Activated T-helper 17 cell treated with anti-CD3 and anti-CD28 coated beads, Interleukin-2, amount 50 U/mL, for 72 hours (primary cell): ENCODE data around the gene LSM4. TPM values are rescaled to one million over a fixed set of nuclear protein-coding genes. Genes with fewer than 3 reads are reported as not detected.
"Not testable (repeated sequence)": the region's sequence is repeated elsewhere in the genome, so short reads cannot be mapped to it uniquely, and the experiment has no call there.

Experiments used
- ATAC-seq: fragments of 150-1000 bp; cut with Tn5 transposase; replicated peaks from 2 replicates; pipeline ENCODE4 v1.10.0; 2021; ENCODE audit warnings: mild to moderate bottlenecking, moderate library complexity
- H3K27ac Mint-ChIP-seq: one replicate; pipeline ENCODE4 v1.8.0; 2022; ENCODE audit warnings: mixed read lengths
- H3K27me3 Mint-ChIP-seq: one replicate; pipeline ENCODE4 v1.8.0; 2022; ENCODE audit warnings: mixed read lengths
- H3K36me3 Mint-ChIP-seq: one replicate; pipeline ENCODE4 v1.8.0; 2022; ENCODE audit warnings: low read depth, mild to moderate bottlenecking, mixed read lengths
- H3K4me1 Mint-ChIP-seq: one replicate; pipeline ENCODE4 v1.8.0; 2022; ENCODE audit warnings: mixed read lengths
- H3K4me3 Mint-ChIP-seq: one replicate; pipeline ENCODE4 v1.8.0; 2022; ENCODE audit warnings: mild to moderate bottlenecking, mixed read lengths
- H3K9me3 Mint-ChIP-seq: one replicate; pipeline ENCODE4 v1.8.0; 2022; ENCODE audit warnings: mixed read lengths
- total RNA-seq, 2 donors: library from RNA; stranded (reverse); gene quantifications; one replicate each; pipeline ENCODE4 v1.2.3, GENCODE V29; 2022

LSM4 gene
- total RNA-seq = 100 to 1,000 TPM; 176 to 252 TPM

- H3K27me3 Mint-ChIP-seq = no peaks in the 10 kb centered on the region
- H3K4me3 Mint-ChIP-seq = peak within 1 kb of the TSS; percentile 92
- H3K4me1 Mint-ChIP-seq = peaks cover 30% of the 10 kb centered on the region
- H3K36me3 Mint-ChIP-seq = peaks cover 37% of the 10 kb centered on the region
- no peaks in the 10 kb centered on the region for H3K9me3 Mint-ChIP-seq
- H3K27ac Mint-ChIP-seq = peak within 1 kb of the TSS; percentile 94
- peak; percentile 95 for ATAC-seq
Measured at GRCh38 chr19:18322759-18323460, at the start of gene LSM4. Gene LSM4 (minus strand): TSS chr19:18323076. CDS start chr19:18323020, 56 bp downstream.

- no peaks in the 10 kb centered on the region for H3K9me3 Mint-ChIP-seq
- no peak overlapping the region for H3K27ac Mint-ChIP-seq
- ATAC-seq = no peak
- peaks cover 6% of the 10 kb centered on the region for H3K36me3 Mint-ChIP-seq
- no peaks in the 10 kb centered on the region for H3K27me3 Mint-ChIP-seq
- peaks cover 3% of the 10 kb centered on the region for H3K4me1 Mint-ChIP-seq
- H3K4me3 Mint-ChIP-seq = no peak overlapping the region
Measured at GRCh38 chr19:18368504-18369222, 45.8 kb upstream of the LSM4 start.

GRCh38 chr19:18366021-18366435, 43.2 kb upstream of the LSM4 start:
- no peak overlapping the region for H3K4me3 Mint-ChIP-seq
- no peaks in the 10 kb centered on the region for H3K9me3 Mint-ChIP-seq
- ATAC-seq = no peak
- H3K36me3 Mint-ChIP-seq = peaks cover 24% of the 10 kb centered on the region
- no peak overlapping the region for H3K27ac Mint-ChIP-seq
- H3K27me3 Mint-ChIP-seq = no peaks in the 10 kb centered on the region
- no peaks in the 10 kb centered on the region for H3K4me1 Mint-ChIP-seq

GRCh38 chr19:18364826-18365528, 42.1 kb upstream of the LSM4 start:
- no peak overlapping the region for H3K27ac Mint-ChIP-seq

GRCh38 chr19:18364277-18364825, 41.5 kb upstream of the LSM4 start:
- H3K9me3 Mint-ChIP-seq, H3K4me1 Mint-ChIP-seq, H3K27me3 Mint-ChIP-seq, ATAC-seq, H3K27ac Mint-ChIP-seq, H3K4me3 Mint-ChIP-seq: not testable (repeated sequence)
- H3K36me3 Mint-ChIP-seq = peaks cover 36% of the 10 kb centered on the region

More at GRCh38 chr19:18364826-18365528, 42.1 kb upstream of the LSM4 start:
- no peak for ATAC-seq
- H3K4me1 Mint-ChIP-seq = no peaks in the 10 kb centered on the region
- no peaks in the 10 kb centered on the region for H3K27me3 Mint-ChIP-seq
- no peaks in the 10 kb centered on the region for H3K9me3 Mint-ChIP-seq
- H3K4me3 Mint-ChIP-seq = no peak overlapping the region
- peaks cover 30% of the 10 kb centered on the region for H3K36me3 Mint-ChIP-seq

- Mint-ChIP-seq H3K9me3 (no peaks in the 10 kb centered on the region), H3K4me1 (no peaks in the 10 kb centered on the region), H3K36me3 (peaks cover 42% of the 10 kb centered on the region), H3K4me3 (no peak overlapping the region), H3K27me3 (no peaks in the 10 kb centered on the region), H3K27ac (no peak overlapping the region)
- ATAC-seq = no peak
Measured at GRCh38 chr19:18363787-18364186, 40.9 kb upstream of the LSM4 start.

- Mint-ChIP-seq H3K4me3 (no peak overlapping the region), H3K9me3 (no peaks in the 10 kb centered on the region), H3K27ac (no peak overlapping the region), H3K4me1 (no peaks in the 10 kb centered on the region), H3K27me3 (no peaks in the 10 kb centered on the region), H3K36me3 (peaks cover 49% of the 10 kb centered on the region)
- no peak for ATAC-seq
Measured at GRCh38 chr19:18362934-18363542, 40.2 kb upstream of the LSM4 start.

- Mint-ChIP-seq H3K4me1 (no peaks in the 10 kb centered on the region), H3K9me3 (no peaks in the 10 kb centered on the region), H3K27ac (no peak overlapping the region), H3K27me3 (no peaks in the 10 kb centered on the region), H3K36me3 (peaks cover 63% of the 10 kb centered on the region), H3K4me3 (no peak overlapping the region)
- ATAC-seq = no peak
Measured at GRCh38 chr19:18361646-18362045, 38.8 kb upstream of the LSM4 start.

GRCh38 chr19:18357041-18357440, 34.2 kb upstream of the LSM4 start:
- Mint-ChIP-seq H3K4me1 (peaks cover 5% of the 10 kb centered on the region), H3K36me3 (peaks cover 67% of the 10 kb centered on the region), H3K9me3 (no peaks in the 10 kb centered on the region), H3K27me3 (no peaks in the 10 kb centered on the region), H3K27ac (no peak overlapping the region), H3K4me3 (no peak overlapping the region)
- no peak for ATAC-seq

- not testable (repeated sequence) for H3K4me3 Mint-ChIP-seq, ATAC-seq, H3K4me1 Mint-ChIP-seq, H3K9me3 Mint-ChIP-seq, H3K27ac Mint-ChIP-seq, H3K27me3 Mint-ChIP-seq
- H3K36me3 Mint-ChIP-seq = peaks cover 57% of the 10 kb centered on the region
Measured at GRCh38 chr19:18354743-18355142, 31.9 kb upstream of the LSM4 start.

GRCh38 chr19:18353378-18354005, 30.6 kb upstream of the LSM4 start:
- Mint-ChIP-seq H3K4me1 (peaks cover 5% of the 10 kb centered on the region), H3K4me3 (no peak overlapping the region), H3K36me3 (peaks cover 55% of the 10 kb centered on the region), H3K9me3 (no peaks in the 10 kb centered on the region), H3K27ac (no peak overlapping the region), H3K27me3 (no peaks in the 10 kb centered on the region)
- no peak for ATAC-seq

- peaks cover 10% of the 10 kb centered on the region for H3K4me1 Mint-ChIP-seq
- H3K9me3 Mint-ChIP-seq = no peaks in the 10 kb centered on the region
- no peak for ATAC-seq
- no peak overlapping the region for H3K27ac Mint-ChIP-seq
- H3K4me3 Mint-ChIP-seq = no peak overlapping the region
- no peaks in the 10 kb centered on the region for H3K27me3 Mint-ChIP-seq
- peaks cover 55% of the 10 kb centered on the region for H3K36me3 Mint-ChIP-seq
Measured at GRCh38 chr19:18351544-18351943, 28.7 kb upstream of the LSM4 start.

GRCh38 chr19:18350490-18350889, 27.6 kb upstream of the LSM4 start:
- Mint-ChIP-seq H3K4me1 (peaks cover 10% of the 10 kb centered on the region), H3K27ac (no peak overlapping the region), H3K27me3 (no peaks in the 10 kb centered on the region), H3K36me3 (peaks cover 53% of the 10 kb centered on the region), H3K4me3 (no peak overlapping the region), H3K9me3 (no peaks in the 10 kb centered on the region)
- no peak for ATAC-seq
